A673 (cell line): ENCODE results near the gene UMODL1.

Source experiments
- CTCF ChIP-seq: fragments of 300-800, 200-600 bp; sonication (generic); conservative IDR thresholded peaks from 2 replicates; pipeline ENCODE4 v1.5.1; 2017; ENCODE audit warnings: low read depth, mild to moderate bottlenecking, antibody characterized with exemption, low read length, moderate library complexity, mixed read lengths
- EZH2 ChIP-seq: fragments of 200-600 bp; sonication (generic); IDR thresholded peaks from 2 replicates; pipeline ENCODE4 v1.6.1; 2017; ENCODE audit warnings: borderline replicate concordance, low read depth, mild to moderate bottlenecking, mixed read lengths, antibody characterized with exemption, low read length; ENCODE audit not compliant: poor library complexity, severe bottlenecking

GRCh38 chr21:42082501-42083360 lies 11.6 kb downstream of the UMODL1 start:
- TF ChIP-seq CTCF, result no peak
- no peak for TF ChIP-seq EZH2
